ENCODE measurements around the gene ETFB. TPM values are rescaled to one million over a fixed set of nuclear protein-coding genes. Genes with fewer than 3 reads are reported as not detected.
A peak's percentile ranks its signal among the peaks of the same experiment; 100 is the strongest.

ETFB gene
- total RNA-seq, 1 donor from 2014 or later: 41.1 TPM

DNA sequence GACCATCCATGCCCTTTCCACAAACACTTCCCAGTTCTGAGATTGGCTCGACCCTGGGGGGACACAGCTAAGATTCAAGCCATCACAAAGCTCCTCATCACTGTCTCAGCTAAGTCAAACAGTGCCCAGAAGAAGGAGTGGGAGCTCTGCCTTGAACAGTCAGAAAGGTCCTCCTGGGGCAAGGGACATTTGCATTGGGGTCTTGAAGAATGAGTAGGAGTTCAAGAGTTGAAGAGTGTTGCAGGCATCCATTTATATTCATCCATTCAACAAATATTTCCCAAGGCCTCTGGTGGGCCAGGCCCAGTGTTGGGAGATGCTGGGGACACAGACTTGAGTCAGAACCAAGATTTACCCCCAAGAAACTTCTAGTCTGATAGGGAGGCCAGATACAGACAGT, 48.2 kb downstream of the ETFB start:
- no peak overlapping the region for H3K27ac Mint-ChIP-seq (ENCODE audit: unreplicated experiment)
- DNase-seq (ENCODE audit: low read depth, low spot score): no peak
- TF ChIP-seq, protein P1, sequence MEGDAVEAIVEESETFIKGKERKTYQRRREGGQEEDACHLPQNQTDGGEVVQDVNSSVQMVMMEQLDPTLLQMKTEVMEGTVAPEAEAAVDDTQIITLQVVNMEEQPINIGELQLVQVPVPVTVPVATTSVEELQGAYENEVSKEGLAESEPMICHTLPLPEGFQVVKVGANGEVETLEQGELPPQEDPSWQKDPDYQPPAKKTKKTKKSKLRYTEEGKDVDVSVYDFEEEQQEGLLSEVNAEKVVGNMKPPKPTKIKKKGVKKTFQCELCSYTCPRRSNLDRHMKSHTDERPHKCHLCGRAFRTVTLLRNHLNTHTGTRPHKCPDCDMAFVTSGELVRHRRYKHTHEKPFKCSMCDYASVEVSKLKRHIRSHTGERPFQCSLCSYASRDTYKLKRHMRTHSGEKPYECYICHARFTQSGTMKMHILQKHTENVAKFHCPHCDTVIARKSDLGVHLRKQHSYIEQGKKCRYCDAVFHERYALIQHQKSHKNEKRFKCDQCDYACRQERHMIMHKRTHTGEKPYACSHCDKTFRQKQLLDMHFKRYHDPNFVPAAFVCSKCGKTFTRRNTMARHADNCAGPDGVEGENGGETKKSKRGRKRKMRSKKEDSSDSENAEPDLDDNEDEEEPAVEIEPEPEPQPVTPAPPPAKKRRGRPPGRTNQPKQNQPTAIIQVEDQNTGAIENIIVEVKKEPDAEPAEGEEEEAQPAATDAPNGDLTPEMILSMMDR (conservative IDR thresholded peaks at IDR 0.05): no peak
- peaks cover 11% of the 10 kb centered on the region for H3K4me1 Mint-ChIP-seq
- H3K36me3 Mint-ChIP-seq (ENCODE audit: low read depth): peaks cover 3% of the 10 kb centered on the region
- H3K27me3 Mint-ChIP-seq (ENCODE audit: low read depth): peaks cover 26% of the 10 kb centered on the region
- peaks cover 4% of the 10 kb centered on the region for H3K9me3 Mint-ChIP-seq
- no peak overlapping the region for H3K4me3 Mint-ChIP-seq

DNA sequence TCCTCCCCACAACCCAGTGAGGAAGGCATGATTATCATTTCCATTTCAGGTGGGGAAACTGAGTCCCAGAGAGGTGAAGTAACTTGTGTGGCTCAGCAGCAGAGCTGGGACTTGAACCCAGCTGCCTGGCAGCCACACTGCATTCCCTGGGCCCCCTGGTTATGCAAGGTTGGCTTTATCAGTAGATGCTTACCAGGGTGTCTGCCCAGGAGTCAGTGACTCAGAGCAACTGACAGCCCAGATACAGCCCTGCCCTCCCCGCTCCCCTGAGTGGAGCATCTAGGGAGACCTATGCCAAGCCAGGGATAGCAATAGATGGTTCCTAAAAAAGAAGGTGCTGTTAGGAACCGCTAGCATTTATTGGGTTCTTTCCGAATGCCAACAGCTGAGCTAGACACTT, 48.8 kb downstream of the ETFB start:
- no peak overlapping the region for H3K4me3 Mint-ChIP-seq
- H3K27me3 Mint-ChIP-seq (ENCODE audit: low read depth): peaks cover 26% of the 10 kb centered on the region
- TF ChIP-seq, protein P1 (conservative IDR thresholded peaks at IDR 0.05): no peak
- peaks cover 13% of the 10 kb centered on the region for H3K4me1 Mint-ChIP-seq
- DNase-seq (ENCODE audit: low read depth, low spot score): no peak
- peaks cover 3% of the 10 kb centered on the region for H3K36me3 Mint-ChIP-seq (ENCODE audit: low read depth)
- H3K27ac Mint-ChIP-seq (ENCODE audit: unreplicated experiment): no peak overlapping the region
- H3K9me3 Mint-ChIP-seq: peaks cover 4% of the 10 kb centered on the region

DNA sequence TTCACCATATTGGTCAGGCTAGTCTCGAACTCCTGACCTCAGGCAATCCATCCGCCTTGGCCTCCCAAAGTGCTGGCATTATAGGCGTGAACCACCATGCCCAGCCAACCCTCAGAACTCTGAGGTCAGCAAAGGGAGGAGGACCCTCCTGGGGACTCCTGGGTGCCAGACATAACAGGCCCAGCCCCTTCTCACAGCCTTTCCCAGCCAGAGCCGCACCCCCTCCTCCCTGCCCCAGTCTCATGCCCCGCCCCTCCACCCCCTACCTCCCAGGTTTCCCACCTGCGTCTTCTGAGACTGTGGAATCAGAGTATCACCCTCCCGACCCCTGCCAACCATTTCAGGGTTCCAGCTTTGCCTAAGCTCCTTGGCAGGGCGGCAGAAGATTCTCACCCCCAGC, 49.5 kb downstream of the ETFB start:
- peaks cover 16% of the 10 kb centered on the region for H3K4me1 Mint-ChIP-seq
- H3K36me3 Mint-ChIP-seq (ENCODE audit: low read depth): peaks cover 3% of the 10 kb centered on the region
- no peak overlapping the region for H3K4me3 Mint-ChIP-seq
- TF ChIP-seq, protein P1 (conservative IDR thresholded peaks at IDR 0.05): no peak
- peaks cover 30% of the 10 kb centered on the region for H3K27me3 Mint-ChIP-seq (ENCODE audit: low read depth)
- DNase-seq (ENCODE audit: low read depth, low spot score): no peak
- peaks cover 4% of the 10 kb centered on the region for H3K9me3 Mint-ChIP-seq
- H3K27ac Mint-ChIP-seq (ENCODE audit: unreplicated experiment): no peak overlapping the region

DNA sequence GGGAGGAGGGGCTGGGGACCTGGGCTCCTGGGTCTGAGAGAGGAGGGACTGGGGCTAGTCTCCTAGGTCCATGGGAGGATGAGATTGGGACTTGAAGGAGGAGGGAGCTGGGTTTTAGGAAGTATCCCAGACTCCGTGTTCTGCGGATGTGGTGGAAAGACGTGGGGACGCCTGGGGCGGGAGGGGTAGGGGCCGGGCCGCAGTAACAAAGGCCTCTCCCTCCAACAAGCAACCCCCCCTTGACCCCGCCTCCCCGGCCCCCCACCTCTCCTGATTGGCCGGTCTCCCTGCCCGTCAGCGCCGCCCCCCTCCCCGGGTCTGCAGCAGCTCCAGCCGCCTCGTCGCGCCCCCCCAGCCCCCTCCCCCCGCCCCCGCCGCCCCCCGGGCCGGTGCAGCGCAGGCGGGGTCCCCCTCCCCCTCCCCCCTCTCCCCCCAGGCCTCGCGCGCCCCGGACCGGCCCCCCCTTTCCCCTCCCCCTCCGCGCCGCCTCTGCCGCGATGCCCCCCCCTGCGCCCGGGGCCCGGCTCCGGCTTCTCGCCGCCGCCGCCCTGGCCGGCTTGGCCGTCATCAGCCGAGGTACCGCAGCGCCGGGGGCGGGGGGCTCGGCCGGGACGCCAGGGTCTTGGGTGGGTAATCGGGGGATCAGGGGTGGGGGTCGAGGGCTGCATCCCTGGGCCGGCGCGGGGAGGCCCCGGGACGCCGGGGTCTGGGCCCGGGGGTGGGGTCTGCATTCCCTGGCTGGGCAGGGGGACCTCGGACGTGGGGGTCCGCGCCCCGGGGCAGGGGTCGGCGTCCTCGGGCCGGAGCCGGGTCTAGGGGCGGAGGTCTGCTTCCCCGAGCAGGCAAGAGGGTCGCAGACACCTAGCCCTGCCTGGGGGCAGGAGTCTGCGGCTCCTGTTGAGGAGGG, 54.6 kb downstream of the ETFB start, which contains the start of gene IGLON5:
Gene IGLON5, plus strand, starts transcription at position 294 of the 907 bp plus-strand sequence. Its CDS starts 204 bp downstream, at position 498.
- H3K27ac Mint-ChIP-seq (ENCODE audit: unreplicated experiment): peak within 1 kb of the TSS; percentile 68
- TF ChIP-seq, protein P1 (conservative IDR thresholded peaks at IDR 0.05): no peak
- H3K36me3 Mint-ChIP-seq (ENCODE audit: low read depth): peaks cover 3% of the 10 kb centered on the region

DNA sequence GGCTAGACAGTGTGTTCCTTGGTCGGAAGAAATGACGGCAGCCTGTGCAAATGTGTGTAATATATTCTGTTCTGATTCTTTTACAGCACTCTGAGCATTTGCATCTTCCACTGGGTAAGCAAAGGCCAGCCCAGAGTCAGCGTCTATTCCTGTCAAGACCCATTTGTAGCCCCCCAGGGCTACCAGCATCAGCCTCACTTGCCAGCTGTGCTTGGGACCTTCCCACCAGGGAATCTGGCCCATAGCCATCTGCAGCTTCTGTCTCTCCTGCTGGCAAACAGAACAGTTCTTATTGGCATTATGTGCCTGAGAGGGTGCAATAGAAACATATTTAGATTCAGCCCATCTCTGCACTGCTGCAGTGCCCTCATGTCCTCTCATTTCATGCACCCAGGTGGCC, 60.7 kb downstream of the ETFB start:
- Mint-ChIP-seq H3K27me3 (ENCODE audit: low read depth) (peaks cover 63% of the 10 kb centered on the region), H3K4me3 (no peak overlapping the region), H3K36me3 (ENCODE audit: low read depth) (no peaks in the 10 kb centered on the region), H3K4me1 (peaks cover 1% of the 10 kb centered on the region), H3K9me3 (peaks cover 17% of the 10 kb centered on the region), H3K27ac (ENCODE audit: unreplicated experiment) (no peak overlapping the region)
- no peak for DNase-seq (ENCODE audit: low read depth, low spot score)
- TF ChIP-seq, protein P1 (conservative IDR thresholded peaks at IDR 0.05): no peak

More for the DNA sequence above, 54.6 kb downstream of the ETFB start, which contains the start of gene IGLON5:
- Mint-ChIP-seq H3K4me3 (peak within 1 kb of the TSS; percentile 85), H3K27me3 (ENCODE audit: low read depth) (peaks cover 57% of the 10 kb centered on the region), H3K4me1 (peaks cover 10% of the 10 kb centered on the region), H3K9me3 (peaks cover 11% of the 10 kb centered on the region)
- no peak for DNase-seq (ENCODE audit: low read depth, low spot score)

All from neural crest cell (in vitro differentiated cells).